Measurements from ENCODE around the gene JUND.
"Not testable (repeated sequence)": the region's sequence is repeated elsewhere in the genome, so short reads cannot be mapped to it uniquely, and the experiment has no call there.

Gene JUND

GRCh38 chr19:18281082-18282020, at the start of gene JUND:
JUND (minus strand) TSS chr19:18281622; CDS start chr19:18281484, 138 bp downstream.
- DNase-seq (ENCODE audit: low read depth in 3 of 3, low spot score in 1 of 3): peak; percentile 93 to 97 (median 95)

DNA sequence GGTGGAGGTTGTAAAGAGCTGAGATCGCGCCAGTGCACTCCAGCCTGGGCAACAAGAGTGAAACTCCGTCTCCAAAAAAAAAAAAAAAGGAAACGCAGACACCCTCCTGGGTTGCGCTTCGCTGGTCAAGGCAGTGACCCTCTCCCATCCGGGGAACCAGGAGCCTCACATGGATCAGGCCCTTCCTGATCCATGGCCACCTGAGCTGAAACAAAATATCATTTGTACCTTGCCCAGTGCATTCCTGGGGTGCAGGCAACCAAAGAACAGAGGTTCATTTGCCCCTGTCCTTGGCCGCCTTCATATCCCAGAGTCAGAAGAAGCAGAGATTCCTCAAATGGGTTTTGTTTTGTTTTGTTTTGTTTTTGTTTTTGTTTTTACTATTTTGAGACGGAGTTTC, 49.4 kb upstream of the JUND start:
- no peak for DNase-seq (ENCODE audit: low read depth in 3 of 3, low spot score in 1 of 3)

GRCh38 chr19:18329035-18329376, 47.6 kb upstream of the JUND start:
- DNase-seq (ENCODE audit: low read depth in 3 of 3, low spot score in 1 of 3): no peak

DNA sequence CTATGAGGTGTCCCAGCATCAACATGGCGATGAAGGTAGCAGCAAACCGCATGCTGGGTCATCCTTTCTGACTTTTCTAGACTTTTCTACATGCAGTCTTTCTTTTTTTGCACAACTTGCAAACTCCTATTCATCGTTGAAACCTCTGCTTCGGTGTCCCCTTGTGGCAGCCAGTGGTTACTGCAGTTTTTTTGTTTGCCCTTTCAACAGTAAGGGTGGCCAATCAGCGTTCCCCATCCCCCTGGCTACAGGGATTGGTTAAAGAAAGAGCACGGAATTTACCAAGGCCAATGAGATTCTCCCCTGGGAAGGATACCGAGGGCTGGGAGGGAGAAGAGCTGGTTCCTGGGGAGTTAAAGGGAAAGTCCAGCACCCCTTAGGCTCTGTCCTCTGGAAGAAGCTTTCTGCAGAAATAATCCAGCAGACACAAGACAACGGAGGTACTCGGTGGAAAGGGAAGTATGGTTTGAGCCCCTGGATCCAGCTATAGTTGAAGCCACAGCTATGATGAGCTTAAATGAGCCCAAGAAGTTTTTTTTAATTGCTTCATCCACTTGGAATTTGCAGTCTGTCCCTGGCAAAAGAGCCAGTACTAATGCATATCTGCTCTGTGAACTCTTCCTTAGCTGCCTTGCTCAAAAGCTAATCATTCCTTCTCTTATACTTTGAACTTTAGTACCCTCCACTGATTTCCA, 47.1 kb upstream of the JUND start:
- peak; percentile 54 to 75 (median 73) for DNase-seq (ENCODE audit: low read depth in 3 of 3, low spot score in 1 of 3)

DNA sequence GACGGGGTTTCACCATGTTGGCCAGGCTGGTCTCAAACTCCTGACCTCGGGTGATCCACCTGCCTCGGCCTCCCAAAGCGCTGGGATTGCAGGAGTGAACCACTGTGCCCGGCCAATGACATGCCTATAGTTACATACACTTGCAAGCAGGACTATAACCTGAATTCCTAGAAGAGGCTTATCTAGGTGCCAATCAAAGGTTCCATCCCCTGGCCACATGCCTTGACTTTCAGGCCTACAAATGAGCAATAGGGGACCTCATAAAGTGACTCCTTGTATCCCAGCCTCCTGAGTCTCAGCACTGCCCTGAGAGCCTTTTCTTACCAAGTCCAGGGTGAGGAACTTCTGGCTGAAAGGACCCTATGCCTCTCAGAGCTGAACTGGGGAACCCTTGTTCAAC, 45.4 kb upstream of the JUND start:
- DNase-seq (ENCODE audit: low read depth in 3 of 3, low spot score in 1 of 3): no peak

GRCh38 chr19:18324373-18324731, 42.9 kb upstream of the JUND start:
- DNase-seq (ENCODE audit: low read depth in 3 of 3, low spot score in 1 of 3): not testable (repeated sequence)

DNA sequence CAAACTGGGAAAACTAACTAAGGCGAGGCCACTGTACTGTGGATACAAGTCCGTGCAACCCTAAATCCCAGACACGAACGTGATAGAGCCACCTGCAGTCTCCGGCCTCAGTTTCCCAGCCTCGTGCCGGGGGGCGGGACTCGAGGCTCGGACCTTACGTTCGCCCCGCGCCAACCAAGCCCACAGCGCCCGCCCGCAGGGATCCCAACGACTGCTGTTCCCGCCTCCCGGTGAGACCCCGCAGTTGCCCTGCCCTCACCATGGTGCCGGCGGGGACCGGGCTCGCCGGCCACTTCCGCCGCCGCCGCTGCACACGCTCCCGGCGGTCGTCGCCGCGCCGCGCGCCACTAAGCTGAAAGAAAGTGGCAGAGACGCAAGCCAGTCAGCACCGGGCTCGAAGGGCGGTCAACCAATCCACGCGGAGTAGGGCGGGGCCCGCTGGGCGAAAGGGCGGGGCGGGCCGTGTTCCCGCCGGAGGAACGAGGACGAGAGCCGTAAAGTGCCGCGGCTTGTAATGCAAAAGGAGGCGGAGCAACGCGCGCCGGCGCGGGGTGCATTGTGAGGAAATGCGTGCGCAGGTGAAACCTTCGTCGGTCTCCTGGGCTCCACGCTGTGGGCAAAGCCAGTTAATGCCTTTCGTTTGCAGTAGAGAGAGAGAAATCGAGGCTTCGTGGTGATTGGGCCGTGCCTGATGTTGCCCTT, 41.5 kb upstream of the JUND start, which contains the start of gene LSM4:
Gene LSM4 (minus strand): TSS at position 318 of the 702 bp plus-strand sequence. CDS start 56 bp downstream, at position 262.
- peak; percentile 98 to 99 (median 98) for DNase-seq (ENCODE audit: low read depth in 3 of 3, low spot score in 1 of 3)

GRCh38 chr19:18322318-18322758, 40.9 kb upstream of the JUND start:
- peak in 1 of 3 donors; percentile 15 for DNase-seq (ENCODE audit: low read depth in 3 of 3, low spot score in 1 of 3)

- no peak for DNase-seq (ENCODE audit: low read depth in 3 of 3, low spot score in 1 of 3)
These were observed 40.3 kb upstream of the JUND start for GRCh38 chr19:18321734-18322102.

DNA sequence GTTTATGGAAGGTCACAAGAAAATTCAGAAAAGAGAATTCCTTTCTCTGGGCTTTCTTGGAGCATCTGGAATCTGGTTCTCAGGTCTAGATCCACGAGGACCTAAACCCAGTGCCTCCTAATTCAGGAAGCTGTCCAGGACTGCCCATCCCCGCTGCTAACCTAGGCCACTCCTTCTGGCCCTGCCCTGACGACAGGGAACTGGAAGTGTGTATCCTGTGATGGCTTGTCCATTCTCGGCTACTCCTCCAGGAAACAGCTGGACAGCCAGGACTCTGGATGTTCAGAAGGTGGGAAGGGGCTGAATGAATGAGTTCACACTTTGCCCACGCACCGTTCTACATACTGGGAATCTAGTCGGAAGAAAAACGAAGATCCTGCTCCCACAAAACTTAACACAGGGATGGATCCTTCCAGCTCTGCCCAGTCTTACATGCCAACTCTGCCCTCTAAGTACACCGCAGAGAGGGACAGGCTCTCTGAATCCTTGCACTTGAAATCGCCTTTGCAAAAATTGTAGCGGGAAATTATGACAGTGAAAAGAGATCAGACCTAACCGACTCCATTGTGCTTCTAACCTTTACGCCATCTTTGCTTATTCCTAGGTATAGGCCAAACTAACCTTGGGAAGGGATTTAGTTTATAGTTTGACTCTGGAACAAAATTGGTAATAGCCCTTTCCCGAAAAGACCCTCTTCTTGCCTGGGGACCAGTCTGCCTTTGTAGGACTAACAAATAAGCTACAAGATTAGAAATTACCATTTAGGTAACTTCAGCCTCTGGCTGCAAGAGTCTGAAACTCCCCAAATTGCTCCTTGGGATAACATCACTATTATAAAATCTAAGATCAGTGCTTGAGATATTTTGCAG, 39.7 kb upstream of the JUND start:
- DNase-seq (ENCODE audit: low read depth in 3 of 3, low spot score in 1 of 3): no peak

DNA sequence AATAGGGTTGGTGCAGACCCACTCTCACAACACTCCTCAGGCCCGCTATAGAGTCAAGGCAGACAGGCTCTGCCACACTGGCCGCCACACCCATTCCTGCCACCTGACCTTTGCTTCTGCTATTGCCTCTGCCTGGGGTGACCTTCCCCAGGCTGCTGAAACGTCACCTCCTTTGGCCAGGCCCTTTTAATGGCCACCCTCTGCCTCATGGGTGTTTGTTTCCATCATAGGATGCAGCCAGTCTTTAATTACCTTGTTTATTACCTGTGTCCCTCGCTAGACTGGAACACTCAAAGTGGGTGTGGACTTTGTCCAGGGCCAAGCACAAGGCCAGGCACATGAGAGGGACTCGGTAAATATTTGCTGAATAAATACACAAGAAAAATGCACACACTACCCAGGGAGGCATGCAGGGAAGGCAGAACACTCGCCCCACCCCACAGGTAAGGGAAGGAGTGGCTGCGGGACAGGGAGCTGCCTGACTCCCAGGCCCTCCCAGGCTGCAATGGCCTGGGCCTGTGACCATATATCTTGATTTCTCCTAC, 38.2 kb upstream of the JUND start:
- DNase-seq (ENCODE audit: low read depth in 3 of 3, low spot score in 1 of 3): no peak

GRCh38 chr19:18317961-18318800, 36.8 kb upstream of the JUND start:
- DNase-seq (ENCODE audit: low read depth in 3 of 3, low spot score in 1 of 3): peak in 1 of 3 donors; percentile 22

GRCh38 chr19:18313398-18313797, 32.0 kb upstream of the JUND start:
- DNase-seq (ENCODE audit: low read depth in 3 of 3, low spot score in 1 of 3): no peak

- DNase-seq (ENCODE audit: low read depth in 3 of 3, low spot score in 1 of 3): no peak
These were observed 30.7 kb upstream of the JUND start for GRCh38 chr19:18312092-18312534.

GRCh38 chr19:18311502-18312091, 30.2 kb upstream of the JUND start:
- no peak for DNase-seq (ENCODE audit: low read depth in 3 of 3, low spot score in 1 of 3)

DNA sequence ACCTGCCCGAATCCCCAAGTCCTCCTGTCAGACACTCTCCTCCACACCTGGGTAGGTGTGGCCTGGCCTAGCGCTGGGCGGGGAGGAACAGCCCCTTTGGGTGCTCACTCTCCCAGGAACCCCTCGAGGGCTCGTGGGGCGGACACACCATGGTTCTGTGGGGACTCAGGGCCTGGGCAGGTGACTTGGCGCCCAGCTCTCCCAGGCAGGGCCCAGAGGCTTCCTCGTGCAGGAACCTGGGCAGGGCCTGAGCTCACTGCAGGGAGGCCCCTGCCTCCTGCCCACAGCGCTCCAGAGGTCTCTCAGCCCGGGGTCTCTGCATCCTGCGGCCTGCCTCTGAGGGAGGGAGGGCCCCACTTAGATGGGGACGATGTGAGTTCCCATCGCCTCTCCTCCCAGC, 29.5 kb upstream of the JUND start:
- DNase-seq (ENCODE audit: low read depth in 3 of 3, low spot score in 1 of 3): no peak

DNA sequence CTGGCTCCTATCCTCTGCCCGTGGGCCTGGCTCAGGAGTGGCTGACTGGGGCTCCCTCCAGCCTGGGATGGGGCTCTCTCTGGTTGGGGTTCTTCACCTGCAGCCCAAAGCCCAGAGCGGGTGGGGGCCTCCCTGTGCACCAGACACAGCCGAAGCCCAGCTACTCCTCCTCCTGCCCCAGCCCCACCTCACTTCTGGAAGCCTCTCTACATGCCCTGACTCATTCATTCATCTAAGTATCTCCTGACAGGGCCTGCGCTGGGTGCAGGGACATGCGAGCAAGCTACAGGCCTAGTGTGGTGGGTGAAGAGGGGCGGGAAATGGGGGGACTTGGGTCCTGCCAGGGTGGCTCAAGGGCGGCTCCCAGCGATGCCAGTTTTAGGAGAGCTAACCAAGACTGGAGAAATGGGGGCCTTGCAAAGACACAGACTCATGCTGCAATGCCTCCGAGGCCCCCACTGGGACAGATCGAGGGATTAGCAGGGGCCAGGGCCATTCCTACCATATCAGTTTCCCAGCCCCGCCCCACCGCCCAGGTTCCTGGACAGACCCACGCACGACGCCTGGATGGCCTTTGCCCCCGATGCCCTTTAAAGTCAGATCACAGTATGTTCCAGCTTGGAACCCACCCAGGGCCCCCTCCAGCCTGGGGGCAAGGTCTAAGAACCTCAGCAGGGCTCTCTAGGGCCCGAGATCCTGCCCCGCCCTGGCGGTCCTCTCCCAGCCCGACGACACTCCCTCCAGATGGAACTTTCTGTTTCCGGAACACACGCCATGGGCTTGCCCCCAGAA, 28.9 kb upstream of the JUND start:
- DNase-seq (ENCODE audit: low read depth in 3 of 3, low spot score in 1 of 3): no peak

- no peak for DNase-seq (ENCODE audit: low read depth in 3 of 3, low spot score in 1 of 3)
These were observed 28.2 kb upstream of the JUND start for GRCh38 chr19:18309525-18310064.

Data from stimulated activated CD4-positive, alpha-beta T cell treated with anti-CD3 and anti-CD28 coated beads, TNF-alpha, amount 100 ng/mL, for 1 hour (primary cell).